IMR-90 (cell line): Measurements from ENCODE around the gene WHRN. TPM values are rescaled to one million over a fixed set of nuclear protein-coding genes. Genes with fewer than 3 reads are reported as not detected.
A peak's percentile ranks its signal among the peaks of the same experiment; 100 is the strongest.

Source experiments
- ATAC-seq: fragments of 200-7000 bp; cut with Tn5 transposase; 2 replicates; pipeline ENCODE4 v1.9.1; 2020; ENCODE audit warnings: low read depth, mild to moderate bottlenecking, moderate library complexity
- BruUV-seq: library from RNA; stranded (reverse); fragments of 400-500 nt; replicated peaks from 2 replicates; lab custom pipeline; 2021; lab: Mats Ljungman, UMichigan
- CTCF ChIA-PET: fragments of 300-600 bp; formaldehyde crosslinking; extraction: SDS; loops from one replicate; lab custom pipeline; 2021; ENCODE audit warnings: antibody characterized with exemption; lab: Yijun Ruan, JAX
- POLR2A ChIA-PET: fragments of 300-600 bp; sonication (Branson Sonifier 250); formaldehyde crosslinking; loops from one replicate; lab custom pipeline; 2022; ENCODE audit warnings: antibody characterized with exemption; ENCODE audit not compliant: unreplicated experiment; lab: Charles Lee
- DNase-seq: peaks from one replicate; pipeline ENCODE4 v3.0.0; 2013
- H2AFZ ChIP-seq: replicated peaks from 2 replicates; pipeline ENCODE3; 2013; ENCODE audit warnings: low read length, mild to moderate bottlenecking; ENCODE audit not compliant: poor library complexity
- H2AK5ac ChIP-seq: 2 replicates; pipeline ENCODE4 v1.6.1; 2013; ENCODE audit warnings: low read depth, low read length, inconsistent platforms
- H2AK9ac ChIP-seq: replicated peaks from 2 replicates; pipeline ENCODE3; 2013; ENCODE audit warnings: mild to moderate bottlenecking, low read depth, low read length, moderate library complexity; ENCODE audit not compliant: poor library complexity
- H2BK120ac ChIP-seq: 2 replicates; pipeline ENCODE4 v1.6.1; 2013; ENCODE audit warnings: low read depth, low read length, inconsistent platforms
- H2BK15ac ChIP-seq: 3 replicates; pipeline ENCODE4 v1.6.1; 2013; ENCODE audit warnings: low read depth, low read length, inconsistent platforms
- H2BK20ac ChIP-seq: 2 replicates; pipeline ENCODE4 v1.6.1; 2013; ENCODE audit warnings: low read depth, mild to moderate bottlenecking, inconsistent platforms, low read length, moderate library complexity
- H2BK5ac ChIP-seq: 2 replicates; pipeline ENCODE4 v1.6.1; 2013; ENCODE audit warnings: mild to moderate bottlenecking, low read depth, low read length, inconsistent platforms; ENCODE audit not compliant: poor library complexity, severe bottlenecking
- H3K14ac ChIP-seq: replicated peaks from 2 replicates; pipeline ENCODE4 v1.6.1; 2013; ENCODE audit warnings: low read depth, low read length, inconsistent platforms
- H3K18ac ChIP-seq: 2 replicates; pipeline ENCODE4 v1.6.1; 2013; ENCODE audit warnings: low read depth, low read length, control low read depth
- H3K23ac ChIP-seq: 2 replicates; pipeline ENCODE4 v1.6.1; 2013; ENCODE audit warnings: low read depth, low read length, inconsistent platforms
- H3K27ac ChIP-seq: 2 replicates; pipeline ENCODE4 v1.5.1; 2013; ENCODE audit warnings: mild to moderate bottlenecking, control low read depth, low read length; ENCODE audit not compliant: insufficient read depth
- H3K27me3 ChIP-seq: 2 replicates; pipeline ENCODE4 v1.6.1; 2013; ENCODE audit warnings: low read length; ENCODE audit not compliant: control insufficient read depth, insufficient read depth
- H3K36me3 ChIP-seq: 2 replicates; pipeline ENCODE4 v1.6.1; 2013; ENCODE audit warnings: low read length, mixed read lengths; ENCODE audit not compliant: control insufficient read depth, insufficient read depth
- H3K4ac ChIP-seq: 2 replicates; pipeline ENCODE4 v1.6.1; 2013; ENCODE audit warnings: low read depth, low read length, inconsistent platforms
- H3K4me1 ChIP-seq: 2 replicates; pipeline ENCODE4 v1.6.1; 2013; ENCODE audit warnings: low read length, mixed read lengths; ENCODE audit not compliant: control insufficient read depth, insufficient read depth
- H3K4me2 ChIP-seq: 2 replicates; pipeline ENCODE4 v1.6.1; 2013; ENCODE audit warnings: low read depth, mild to moderate bottlenecking, control low read depth, low read length, moderate library complexity
- H3K4me3 ChIP-seq: 2 replicates; pipeline ENCODE4 v1.5.1; 2013; ENCODE audit warnings: low read depth, mild to moderate bottlenecking, control low read depth, low read length, moderate library complexity; ENCODE audit not compliant: insufficient read depth
- H3K56ac ChIP-seq: 2 replicates; pipeline ENCODE4 v1.6.1; 2013; ENCODE audit warnings: low read length, inconsistent platforms; ENCODE audit not compliant: insufficient read depth; ENCODE audit errors: extremely low read depth
- H3K79me1 ChIP-seq, 2 experiments: 2 replicates each; pipeline ENCODE4 v1.6.1; 2013; ENCODE audit warnings: low read length in 2 of 2, inconsistent platforms in 1 of 2, low read depth in 1 of 2
- H3K9ac ChIP-seq: 2 replicates; pipeline ENCODE4 v1.6.1; 2013; ENCODE audit warnings: low read depth, low read length, control low read depth
- H3K9me1 ChIP-seq: 2 replicates; pipeline ENCODE4 v1.6.1; 2013; ENCODE audit warnings: low read length, inconsistent platforms; ENCODE audit not compliant: insufficient read depth
- H3K9me3 ChIP-seq: 2 replicates; pipeline ENCODE4 v1.6.1; 2013; ENCODE audit warnings: low read length; ENCODE audit not compliant: control insufficient read depth, insufficient read depth
- H4K20me1 ChIP-seq: 2 replicates; pipeline ENCODE4 v1.6.1; 2013; ENCODE audit warnings: low read length, inconsistent platforms; ENCODE audit not compliant: insufficient read depth
- H4K5ac ChIP-seq: 2 replicates; pipeline ENCODE4 v1.6.1; 2013; ENCODE audit warnings: mild to moderate bottlenecking, low read depth, low read length, control low read depth
- H4K8ac ChIP-seq, 2 experiments: 2 replicates each; pipeline ENCODE4 v1.6.1; 2013; ENCODE audit warnings: low read depth in 2 of 2, low read length in 2 of 2, control low read depth in 1 of 2, inconsistent platforms in 1 of 2
- H4K91ac ChIP-seq: 2 replicates; pipeline ENCODE4 v1.6.1; 2013; ENCODE audit warnings: low read depth, low read length, inconsistent platforms; ENCODE audit not compliant: insufficient read depth
- RAD21 ChIP-seq: IDR thresholded peaks from 2 replicates; pipeline ENCODE4 v1.6.1; 2012; ENCODE audit warnings: low read length, improper control_type of control experiment
- WGBS, 2 experiments: methylation state at CpG; one replicate each; pipeline versions ENCODE4 v1.1.5 to v1.1.7; 2013; ENCODE audit warnings: missing lambda C conversion rate in 2 of 2; ENCODE audit not compliant: insufficient read length in 1 of 2; ENCODE audit errors: extremely low coverage in 2 of 2; 5-methylcytosine and 5-hydroxymethylcytosine counted together
- dilution Hi-C: fragments of 300-500 bp; cut with HindIII; formaldehyde crosslinking; loops from one replicate; pipeline ENCODE4 v1.14.3; 2018; ENCODE audit warnings: low sequenced_read_pairs; ENCODE audit not compliant: unreplicated experiment
- in situ Hi-C: fragments of 300-500 bp; cut with MboI; formaldehyde crosslinking; loops from 3 replicates; pipeline ENCODE4 v1.14.3; 2019; ENCODE audit warnings: low sequenced_read_pairs, inconsistent platforms, mixed read lengths
- intact Hi-C: fragments of 100-400 bp; cut with micrococcal nuclease; formaldehyde crosslinking; loops from 2 replicates; pipeline ENCODE4 v1.10.0; 2022
- polyA plus RNA-seq, 3 experiments: library from polyadenylated mRNA; depleted of rRNA; stranded (reverse); fragments of >200 nt; gene quantifications; 2 replicates each; pipeline ENCODE4 v1.2.3, GENCODE V29; 2012; ENCODE audit warnings: low replicate concordance in 1 of 3
- total RNA-seq: library from RNA; depleted of rRNA; stranded (reverse); fragments of >200 nt; gene quantifications from 2 replicates; pipeline ENCODE4 v1.2.3, GENCODE V29; 2012
- TF ChIP-seq, protein P1 (sequence below): fragments of 150-350 bp; IDR thresholded peaks from 2 replicates; pipeline ENCODE4 v1.6.1; 2017; ENCODE audit warnings: mild to moderate bottlenecking, antibody characterized with exemption, low read length, low read depth

Gene WHRN
- total and polyA plus RNA-seq, 2 of the 4 experiments (the other 2 are of a cell fraction), result 0.18 to 2.6 TPM

DNA sequence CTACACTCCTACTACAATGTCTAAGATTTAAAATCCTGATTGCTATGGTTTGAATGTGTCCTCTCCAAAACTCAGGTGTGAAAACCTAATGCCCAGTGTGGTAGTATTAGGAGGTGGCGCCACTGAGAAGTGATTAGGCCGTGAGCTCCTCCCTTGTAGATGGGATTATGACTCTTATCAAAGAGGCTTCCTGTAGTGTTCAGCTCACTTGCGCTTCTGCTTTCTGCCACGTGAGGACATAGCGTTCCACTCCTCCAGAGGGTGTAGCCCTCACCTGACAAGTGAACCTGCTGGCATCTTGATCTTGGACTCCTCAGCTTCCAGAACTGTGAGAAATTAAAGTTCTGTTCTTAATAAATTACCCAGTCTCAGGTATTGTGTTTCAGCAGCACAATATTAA lies 33.0 kb upstream of the WHRN start:
- CTCF ChIA-PET, result interaction anchor here (0.6 to 0.8 kb wide), 2 partner anchors 28 to 115 kb away, joined by 3 to 4 read pairs; no protein-coding TSS in a partner anchor
- H3K27ac ChIP-seq, result no peak overlapping the region
- BruUV-seq, result no TSS peak

More for the DNA sequence above, 33.0 kb upstream of the WHRN start:
- Histone ChIP-seq H3K14ac (no peak overlapping the region), H3K4me1 (no peaks in the 10 kb centered on the region), H2BK5ac (no peak overlapping the region), H2AK9ac (peak overlapping the region; percentile 28), H2BK20ac (no peak overlapping the region), H3K36me3 (no peaks in the 10 kb centered on the region), H3K9ac (no peak overlapping the region), H4K5ac (no peak overlapping the region), H2AFZ (peak overlapping the region; percentile 58), H3K27me3 (peaks cover 13% of the 10 kb centered on the region), H3K4me3 (no peak overlapping the region), H4K91ac (no peak overlapping the region), H2BK120ac (no peak overlapping the region), H2BK15ac (no peak overlapping the region), H3K23ac (no peak overlapping the region), H3K56ac (no peak overlapping the region), H3K4ac (no peak overlapping the region), H3K79me1 (no peaks in the 10 kb centered on the region), H3K9me3 (peaks cover 3% of the 10 kb centered on the region), H4K8ac (no peak overlapping the region), H3K4me2 (no peak overlapping the region), H2AK5ac (no peak overlapping the region; the same call in 1 of the 2 replicates), H3K18ac (no peak overlapping the region), H4K20me1 (no peaks in the 10 kb centered on the region), H3K9me1 (no peaks in the 10 kb centered on the region)
- DNase-seq (no peak), ATAC-seq (no peak)
- 0 out of 2 replicates have a peak, but pooled peaks have one; percentile 5 for TF ChIP-seq RAD21
- TF ChIP-seq, protein P1, sequence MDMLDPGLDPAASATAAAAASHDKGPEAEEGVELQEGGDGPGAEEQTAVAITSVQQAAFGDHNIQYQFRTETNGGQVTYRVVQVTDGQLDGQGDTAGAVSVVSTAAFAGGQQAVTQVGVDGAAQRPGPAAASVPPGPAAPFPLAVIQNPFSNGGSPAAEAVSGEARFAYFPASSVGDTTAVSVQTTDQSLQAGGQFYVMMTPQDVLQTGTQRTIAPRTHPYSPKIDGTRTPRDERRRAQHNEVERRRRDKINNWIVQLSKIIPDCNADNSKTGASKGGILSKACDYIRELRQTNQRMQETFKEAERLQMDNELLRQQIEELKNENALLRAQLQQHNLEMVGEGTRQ, result no peak
- intact Hi-C loops (no loop called here), in situ Hi-C loops (no loop called here), dilution Hi-C loops (no loop called here)
- no CpG with 5 or more reads among the region's 5 CpGs for WGBS, 2 experiments
- POLR2A ChIA-PET, result no interaction called here
